HG03039 (cell line): ENCODE data around the gene UNC5A.

Experiments
- ATAC-seq: cut with Tn5 transposase; IDR thresholded peaks from one replicate; pipeline ENCODE4 v1.9.1; 2021; ENCODE audit warnings: mild to moderate bottlenecking, moderate library complexity; ENCODE audit not compliant: unreplicated experiment

UNC5A gene

GRCh38 chr5:176921714-176922113 is 111.4 kb downstream of the UNC5A start:
- no peak for ATAC-seq

GRCh38 chr5:176922817-176923216 is 112.5 kb downstream of the UNC5A start:
- no peak for ATAC-seq

GRCh38 chr5:176927562-176927961 is 117.2 kb downstream of the UNC5A start:
- ATAC-seq = no peak

- ATAC-seq = no peak
Measured at GRCh38 chr5:176929654-176930053, 119.3 kb downstream of the UNC5A start.
